ENCODE results near the gene THY1.

- TF ChIP-seq CTCF (IDR thresholded peaks at IDR 0.05 in 2 of 3, conservative IDR thresholded peaks at IDR 0.05 in 1 of 3; ENCODE audit: borderline replicate concordance in 1 of 3, insufficient read depth in 1 of 3, low read depth in 2 of 3, low read length in 2 of 3) (no peak), POLR2A (IDR thresholded peaks at IDR 0.05; ENCODE audit: borderline replicate concordance, extremely low read depth, insufficient read depth, insufficient read length) (no peak), RAD21 (IDR thresholded peaks at IDR 0.05; ENCODE audit: low read depth) (no peak), EZH2 (IDR thresholded peaks at IDR 0.05) (no peak), JUND (IDR thresholded peaks at IDR 0.05) (no peak), EZH2phosphoT487 (IDR thresholded peaks at IDR 0.05; ENCODE audit: borderline replicate concordance) (no peak), POLR2AphosphoS5 (IDR thresholded peaks at IDR 0.05; ENCODE audit: low read depth, low read length) (no peak), FOSL1 (IDR thresholded peaks at IDR 0.05; ENCODE audit: low read depth) (no peak), YY1 (IDR thresholded peaks at IDR 0.05; ENCODE audit: extremely low read depth, insufficient replicate concordance, low read depth, low read length) (no peak), SIN3A (IDR thresholded peaks at IDR 0.05; ENCODE audit: low read depth) (no peak), CEBPB (IDR thresholded peaks at IDR 0.05; ENCODE audit: low read depth) (no peak), EGR1 (IDR thresholded peaks at IDR 0.05; ENCODE audit: low read depth) (no peak)
- TF ChIP-seq, protein P1, sequence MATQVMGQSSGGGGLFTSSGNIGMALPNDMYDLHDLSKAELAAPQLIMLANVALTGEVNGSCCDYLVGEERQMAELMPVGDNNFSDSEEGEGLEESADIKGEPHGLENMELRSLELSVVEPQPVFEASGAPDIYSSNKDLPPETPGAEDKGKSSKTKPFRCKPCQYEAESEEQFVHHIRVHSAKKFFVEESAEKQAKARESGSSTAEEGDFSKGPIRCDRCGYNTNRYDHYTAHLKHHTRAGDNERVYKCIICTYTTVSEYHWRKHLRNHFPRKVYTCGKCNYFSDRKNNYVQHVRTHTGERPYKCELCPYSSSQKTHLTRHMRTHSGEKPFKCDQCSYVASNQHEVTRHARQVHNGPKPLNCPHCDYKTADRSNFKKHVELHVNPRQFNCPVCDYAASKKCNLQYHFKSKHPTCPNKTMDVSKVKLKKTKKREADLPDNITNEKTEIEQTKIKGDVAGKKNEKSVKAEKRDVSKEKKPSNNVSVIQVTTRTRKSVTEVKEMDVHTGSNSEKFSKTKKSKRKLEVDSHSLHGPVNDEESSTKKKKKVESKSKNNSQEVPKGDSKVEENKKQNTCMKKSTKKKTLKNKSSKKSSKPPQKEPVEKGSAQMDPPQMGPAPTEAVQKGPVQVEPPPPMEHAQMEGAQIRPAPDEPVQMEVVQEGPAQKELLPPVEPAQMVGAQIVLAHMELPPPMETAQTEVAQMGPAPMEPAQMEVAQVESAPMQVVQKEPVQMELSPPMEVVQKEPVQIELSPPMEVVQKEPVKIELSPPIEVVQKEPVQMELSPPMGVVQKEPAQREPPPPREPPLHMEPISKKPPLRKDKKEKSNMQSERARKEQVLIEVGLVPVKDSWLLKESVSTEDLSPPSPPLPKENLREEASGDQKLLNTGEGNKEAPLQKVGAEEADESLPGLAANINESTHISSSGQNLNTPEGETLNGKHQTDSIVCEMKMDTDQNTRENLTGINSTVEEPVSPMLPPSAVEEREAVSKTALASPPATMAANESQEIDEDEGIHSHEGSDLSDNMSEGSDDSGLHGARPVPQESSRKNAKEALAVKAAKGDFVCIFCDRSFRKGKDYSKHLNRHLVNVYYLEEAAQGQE (IDR thresholded peaks at IDR 0.05; ENCODE audit: low read depth): no peak
- TF ChIP-seq, protein P2, sequence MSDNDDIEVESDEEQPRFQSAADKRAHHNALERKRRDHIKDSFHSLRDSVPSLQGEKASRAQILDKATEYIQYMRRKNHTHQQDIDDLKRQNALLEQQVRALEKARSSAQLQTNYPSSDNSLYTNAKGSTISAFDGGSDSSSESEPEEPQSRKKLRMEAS (IDR thresholded peaks at IDR 0.05): no peak
Measured at GRCh38 chr11:119436711-119437110, 13.7 kb upstream of the THY1 start.
